ENCODE results near the gene MSH5.

Gene MSH5

DNA sequence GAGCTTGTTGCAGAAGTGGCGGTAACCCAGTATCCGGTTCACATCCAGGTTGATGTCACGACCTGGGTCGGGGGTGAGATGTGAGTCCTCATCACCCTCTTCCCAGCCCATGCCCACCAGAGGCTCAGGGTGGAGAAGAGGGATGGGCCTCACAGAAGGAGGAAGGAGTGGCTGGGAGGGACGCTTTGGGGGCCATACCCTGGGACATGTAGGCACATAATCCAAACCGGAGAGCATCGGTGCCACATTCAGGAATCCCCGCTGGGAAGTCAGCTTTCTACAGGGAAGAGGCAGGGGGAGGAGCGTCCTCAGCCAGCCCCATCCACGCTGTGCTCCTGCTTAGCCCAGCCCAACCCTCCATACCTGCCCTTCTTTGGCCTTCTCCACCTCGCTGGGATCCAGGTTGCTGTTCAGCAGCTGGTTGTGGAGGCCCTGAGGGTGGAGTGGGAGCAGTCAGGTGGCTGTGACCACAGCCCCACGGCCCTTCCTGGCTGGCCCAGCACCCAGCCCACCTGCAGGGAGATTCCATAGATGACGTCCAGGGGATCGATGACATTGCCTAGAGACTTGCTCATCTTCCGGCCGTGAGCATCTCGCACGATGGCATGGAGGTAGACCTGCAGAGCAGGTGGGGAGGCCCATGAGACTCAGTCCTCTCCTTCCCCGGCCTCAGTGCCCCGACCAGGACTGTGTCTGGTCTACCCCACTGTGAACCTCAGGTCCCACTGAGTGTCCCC lies 40.9 kb downstream of the MSH5 start:
- Histone ChIP-seq H3K9me3 (ENCODE audit: control insufficient read depth, low read length) (no peaks in the 10 kb centered on the region), H3K9ac (no peak overlapping the region), H3K36me3 (ENCODE audit: control insufficient read depth, insufficient read depth, low read length) (no peaks in the 10 kb centered on the region)

GRCh38 chr6:31781244-31782125 lies 41.7 kb downstream of the MSH5 start:
- Histone ChIP-seq H3K79me2 (peaks cover 3% of the 10 kb centered on the region), H3K4me2 (ENCODE audit: low read length) (no peak overlapping the region), H3K4me3 (ENCODE audit: low read depth, low read length) (no peak overlapping the region), H3K4me1 (peaks cover 10% of the 10 kb centered on the region), H3K9me3 (ENCODE audit: control insufficient read depth, low read length) (no peaks in the 10 kb centered on the region), H3K27ac (no peak overlapping the region), H3K9ac (no peak overlapping the region), H3K36me3 (ENCODE audit: control insufficient read depth, insufficient read depth, low read length) (no peaks in the 10 kb centered on the region), H2AFZ (no peak overlapping the region), H3K27me3 (ENCODE audit: control insufficient read depth, insufficient read depth, low read length) (no peaks in the 10 kb centered on the region)
- no peak for TF ChIP-seq CTCF (IDR thresholded peaks at IDR 0.05)

More for the DNA sequence above, 40.9 kb downstream of the MSH5 start:
- Histone ChIP-seq H3K4me2 (ENCODE audit: low read length) (no peak overlapping the region), H3K27me3 (ENCODE audit: control insufficient read depth, insufficient read depth, low read length) (no peaks in the 10 kb centered on the region), H3K79me2 (peaks cover 3% of the 10 kb centered on the region), H3K4me1 (peaks cover 13% of the 10 kb centered on the region), H3K27ac (no peak overlapping the region), H2AFZ (no peak overlapping the region), H3K4me3 (ENCODE audit: low read depth, low read length) (no peak overlapping the region)
- no peak for TF ChIP-seq CTCF (IDR thresholded peaks at IDR 0.05)

DNA sequence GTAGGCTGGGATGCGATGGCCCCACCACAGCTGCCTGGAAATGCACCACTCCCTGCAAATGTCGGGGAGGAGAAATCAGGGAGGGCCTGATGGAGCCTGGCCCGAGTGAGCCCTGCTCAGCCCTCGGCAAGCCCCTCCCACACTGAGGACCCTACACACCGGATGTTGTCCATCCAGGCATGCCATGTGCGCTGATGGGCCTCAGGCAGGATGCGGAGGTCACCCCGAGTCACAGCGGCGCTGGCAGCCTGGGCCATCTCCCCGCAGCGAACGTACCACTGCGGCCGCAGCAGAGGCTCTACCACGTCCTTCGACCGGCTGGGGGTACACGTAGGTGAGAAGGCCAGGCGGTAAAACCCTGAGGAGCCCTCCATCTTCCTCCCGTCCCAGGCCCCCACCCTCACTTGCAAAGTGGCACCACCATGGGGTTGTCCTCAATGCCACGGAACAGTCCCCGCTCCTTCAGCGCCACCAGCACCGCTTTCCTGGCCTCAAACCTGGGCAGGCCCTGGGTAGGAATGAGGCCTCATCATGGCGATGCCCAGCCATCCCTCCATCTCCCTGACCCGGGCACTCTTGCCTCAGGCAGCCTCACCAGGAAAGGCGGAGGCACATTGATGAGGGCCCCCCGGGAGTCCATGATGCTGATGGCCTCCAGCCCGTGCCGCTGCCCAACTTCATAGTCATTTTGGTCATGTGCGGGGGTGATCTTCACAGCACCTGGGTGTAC lies 42.5 kb downstream of the MSH5 start:
- Histone ChIP-seq H2AFZ (no peak overlapping the region), H3K79me2 (peaks cover 3% of the 10 kb centered on the region), H3K27ac (no peak overlapping the region), H3K9ac (no peak overlapping the region), H3K9me3 (ENCODE audit: control insufficient read depth, low read length) (no peaks in the 10 kb centered on the region), H3K4me2 (ENCODE audit: low read length) (no peak overlapping the region), H3K4me3 (ENCODE audit: low read depth, low read length) (no peak overlapping the region), H3K4me1 (peaks cover 2% of the 10 kb centered on the region), H3K36me3 (ENCODE audit: control insufficient read depth, insufficient read depth, low read length) (no peaks in the 10 kb centered on the region), H3K27me3 (ENCODE audit: control insufficient read depth, insufficient read depth, low read length) (no peaks in the 10 kb centered on the region)
- TF ChIP-seq CTCF (IDR thresholded peaks at IDR 0.05) = no peak

GRCh38 chr6:31784098-31784925 lies 44.5 kb downstream of the MSH5 start:
- TF ChIP-seq CTCF (IDR thresholded peaks at IDR 0.05) = no peak
- Histone ChIP-seq H3K4me3 (ENCODE audit: low read depth, low read length) (no peak overlapping the region), H3K27ac (no peak overlapping the region), H3K9me3 (ENCODE audit: control insufficient read depth, low read length) (no peaks in the 10 kb centered on the region), H3K36me3 (ENCODE audit: control insufficient read depth, insufficient read depth, low read length) (no peaks in the 10 kb centered on the region), H3K4me2 (ENCODE audit: low read length) (no peak overlapping the region), H3K27me3 (ENCODE audit: control insufficient read depth, insufficient read depth, low read length) (no peaks in the 10 kb centered on the region), H3K9ac (no peak overlapping the region), H3K79me2 (peaks cover 7% of the 10 kb centered on the region), H2AFZ (no peak overlapping the region), H3K4me1 (no peaks in the 10 kb centered on the region)
